SW 1271 (cell line): Measurements from ENCODE around the gene EVX1.

Experiments
- DNase-seq, 2 experiments: peaks; one replicate each; lab custom pipeline; 2025; lab: John Stamatoyannopoulos, UW

The EVX1 gene

GRCh38 chr7:27205325-27206280, 37.0 kb upstream of the EVX1 start:
- DNase-seq = no peak

GRCh38 chr7:27207348-27207985, 35.1 kb upstream of the EVX1 start:
- no peak for DNase-seq

GRCh38 chr7:27208998-27209397, 33.6 kb upstream of the EVX1 start:
- DNase-seq = no peak

GRCh38 chr7:27209933-27210440, 32.6 kb upstream of the EVX1 start:
- DNase-seq = no peak

GRCh38 chr7:27210441-27211083, 32.0 kb upstream of the EVX1 start:
- DNase-seq = peak in 1 of 2 experiments; percentile 13

- DNase-seq = no peak
These were observed 31.5 kb upstream of the EVX1 start for GRCh38 chr7:27211084-27211446.

GRCh38 chr7:27211764-27212204, 30.8 kb upstream of the EVX1 start:
- DNase-seq = no peak

GRCh38 chr7:27212497-27213432, 29.8 kb upstream of the EVX1 start:
- DNase-seq = no peak

GRCh38 chr7:27213433-27214238, 29.0 kb upstream of the EVX1 start:
- no peak for DNase-seq

GRCh38 chr7:27214239-27214950, 28.2 kb upstream of the EVX1 start:
- DNase-seq = no peak

GRCh38 chr7:27215356-27215755, 27.2 kb upstream of the EVX1 start:
- no peak for DNase-seq

- no peak for DNase-seq
These were observed 24.7 kb upstream of the EVX1 start for GRCh38 chr7:27217951-27218350.

GRCh38 chr7:27219821-27220220, 22.8 kb upstream of the EVX1 start:
- DNase-seq = no peak

- DNase-seq = no peak
These were observed 22.1 kb upstream of the EVX1 start for GRCh38 chr7:27220440-27220955.

GRCh38 chr7:27221201-27221797, 21.3 kb upstream of the EVX1 start:
- DNase-seq = no peak

- DNase-seq = no peak
These were observed 18.5 kb upstream of the EVX1 start for GRCh38 chr7:27223941-27224575.

GRCh38 chr7:27224983-27225934, 17.3 kb upstream of the EVX1 start:
- no peak for DNase-seq

GRCh38 chr7:27229448-27229847, 13.2 kb upstream of the EVX1 start:
- no peak for DNase-seq
